DND-41 (cell line): ENCODE results near the gene LMO1.

Experiments used
- EZH2 ChIP-seq: IDR thresholded peaks from 3 replicates; pipeline ENCODE4 v1.6.1; 2012; ENCODE audit warnings: borderline replicate concordance, low read depth, mild to moderate bottlenecking, moderate library complexity, low read length, inconsistent platforms; ENCODE audit not compliant: severe bottlenecking
- TF ChIP-seq, protein P1 (sequence below): IDR thresholded peaks from 2 replicates; pipeline ENCODE4 v1.5.1; 2012; ENCODE audit warnings: borderline replicate concordance, low read length, moderate library complexity, mild to moderate bottlenecking; ENCODE audit not compliant: poor library complexity, severe bottlenecking; ENCODE audit errors: extremely low read depth

DNA sequence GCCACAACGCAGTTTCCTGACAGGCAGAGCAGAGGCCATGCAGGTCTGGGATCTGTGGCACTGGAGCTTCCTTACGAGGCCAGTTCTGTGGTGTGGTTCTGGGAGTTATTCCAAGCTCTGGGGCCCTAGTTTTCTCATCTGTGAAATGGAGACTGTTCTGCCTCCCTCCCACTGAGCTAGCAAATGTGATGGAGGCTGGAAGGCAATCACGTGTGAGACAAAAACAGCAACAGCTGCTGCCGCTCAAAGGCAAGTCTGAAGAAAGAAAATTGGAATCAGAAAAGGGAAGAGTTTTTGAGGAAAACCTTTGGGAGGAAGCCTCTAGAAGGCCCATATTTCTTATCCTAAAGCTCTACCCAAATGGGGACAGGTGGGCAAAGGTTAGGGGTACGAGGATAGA lies 86.5 kb downstream of the LMO1 start:
- TF ChIP-seq, protein P1, sequence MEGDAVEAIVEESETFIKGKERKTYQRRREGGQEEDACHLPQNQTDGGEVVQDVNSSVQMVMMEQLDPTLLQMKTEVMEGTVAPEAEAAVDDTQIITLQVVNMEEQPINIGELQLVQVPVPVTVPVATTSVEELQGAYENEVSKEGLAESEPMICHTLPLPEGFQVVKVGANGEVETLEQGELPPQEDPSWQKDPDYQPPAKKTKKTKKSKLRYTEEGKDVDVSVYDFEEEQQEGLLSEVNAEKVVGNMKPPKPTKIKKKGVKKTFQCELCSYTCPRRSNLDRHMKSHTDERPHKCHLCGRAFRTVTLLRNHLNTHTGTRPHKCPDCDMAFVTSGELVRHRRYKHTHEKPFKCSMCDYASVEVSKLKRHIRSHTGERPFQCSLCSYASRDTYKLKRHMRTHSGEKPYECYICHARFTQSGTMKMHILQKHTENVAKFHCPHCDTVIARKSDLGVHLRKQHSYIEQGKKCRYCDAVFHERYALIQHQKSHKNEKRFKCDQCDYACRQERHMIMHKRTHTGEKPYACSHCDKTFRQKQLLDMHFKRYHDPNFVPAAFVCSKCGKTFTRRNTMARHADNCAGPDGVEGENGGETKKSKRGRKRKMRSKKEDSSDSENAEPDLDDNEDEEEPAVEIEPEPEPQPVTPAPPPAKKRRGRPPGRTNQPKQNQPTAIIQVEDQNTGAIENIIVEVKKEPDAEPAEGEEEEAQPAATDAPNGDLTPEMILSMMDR = no peak
- TF ChIP-seq EZH2 = no peak
